ENCODE data around the gene CDC37L1. TPM values are rescaled to one million over a fixed set of nuclear protein-coding genes. Genes with fewer than 3 reads are reported as not detected.

CDC37L1 gene
- total RNA-seq, 1 donor from 2014 or later, result 15.9 TPM

- Histone ChIP-seq H3K36me3 (ENCODE audit: control insufficient read depth, insufficient read depth, low read length) (peaks cover 4% of the 10 kb centered on the region), H3K27me3 (ENCODE audit: control insufficient read depth, insufficient read depth, low read length) (no peaks in the 10 kb centered on the region), H3K4me3 (ENCODE audit: low read depth, low read length) (no peak overlapping the region)
- TF ChIP-seq, protein P1, sequence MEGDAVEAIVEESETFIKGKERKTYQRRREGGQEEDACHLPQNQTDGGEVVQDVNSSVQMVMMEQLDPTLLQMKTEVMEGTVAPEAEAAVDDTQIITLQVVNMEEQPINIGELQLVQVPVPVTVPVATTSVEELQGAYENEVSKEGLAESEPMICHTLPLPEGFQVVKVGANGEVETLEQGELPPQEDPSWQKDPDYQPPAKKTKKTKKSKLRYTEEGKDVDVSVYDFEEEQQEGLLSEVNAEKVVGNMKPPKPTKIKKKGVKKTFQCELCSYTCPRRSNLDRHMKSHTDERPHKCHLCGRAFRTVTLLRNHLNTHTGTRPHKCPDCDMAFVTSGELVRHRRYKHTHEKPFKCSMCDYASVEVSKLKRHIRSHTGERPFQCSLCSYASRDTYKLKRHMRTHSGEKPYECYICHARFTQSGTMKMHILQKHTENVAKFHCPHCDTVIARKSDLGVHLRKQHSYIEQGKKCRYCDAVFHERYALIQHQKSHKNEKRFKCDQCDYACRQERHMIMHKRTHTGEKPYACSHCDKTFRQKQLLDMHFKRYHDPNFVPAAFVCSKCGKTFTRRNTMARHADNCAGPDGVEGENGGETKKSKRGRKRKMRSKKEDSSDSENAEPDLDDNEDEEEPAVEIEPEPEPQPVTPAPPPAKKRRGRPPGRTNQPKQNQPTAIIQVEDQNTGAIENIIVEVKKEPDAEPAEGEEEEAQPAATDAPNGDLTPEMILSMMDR (IDR thresholded peaks at IDR 0.05; ENCODE audit: insufficient read depth, low read length, poor library complexity, severe bottlenecking), result no peak
- no peak for DNase-seq (ENCODE audit: low read depth)
Measured at GRCh38 chr9:4717815-4718214, 38.4 kb downstream of the CDC37L1 start.

DNA sequence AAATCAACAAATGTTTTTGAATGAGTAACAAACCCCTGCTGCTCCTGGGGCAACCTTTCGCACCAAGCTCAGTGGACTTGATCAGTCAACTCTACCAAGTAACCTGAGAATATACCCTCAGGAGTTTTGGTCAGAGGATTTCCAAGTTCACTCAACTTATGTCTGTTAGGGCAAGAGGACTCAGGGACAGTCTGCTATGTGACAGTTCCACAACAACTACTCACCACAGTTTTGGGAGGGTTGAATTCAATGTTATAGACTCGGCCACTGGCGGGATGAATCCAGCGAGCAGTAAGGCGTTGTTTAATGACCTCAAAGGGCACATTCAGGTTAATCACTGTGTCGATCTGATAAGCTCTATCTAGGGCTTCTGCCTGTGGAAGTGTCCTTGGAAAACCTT, 39.5 kb downstream of the CDC37L1 start:
- TF ChIP-seq, protein P1 (IDR thresholded peaks at IDR 0.05; ENCODE audit: insufficient read depth, low read length, poor library complexity, severe bottlenecking), result no peak
- no peak for DNase-seq (ENCODE audit: low read depth)
- Histone ChIP-seq H3K4me3 (ENCODE audit: low read depth, low read length) (no peak overlapping the region), H3K36me3 (ENCODE audit: control insufficient read depth, insufficient read depth, low read length) (peaks cover 4% of the 10 kb centered on the region), H3K27me3 (ENCODE audit: control insufficient read depth, insufficient read depth, low read length) (no peaks in the 10 kb centered on the region)

DNA sequence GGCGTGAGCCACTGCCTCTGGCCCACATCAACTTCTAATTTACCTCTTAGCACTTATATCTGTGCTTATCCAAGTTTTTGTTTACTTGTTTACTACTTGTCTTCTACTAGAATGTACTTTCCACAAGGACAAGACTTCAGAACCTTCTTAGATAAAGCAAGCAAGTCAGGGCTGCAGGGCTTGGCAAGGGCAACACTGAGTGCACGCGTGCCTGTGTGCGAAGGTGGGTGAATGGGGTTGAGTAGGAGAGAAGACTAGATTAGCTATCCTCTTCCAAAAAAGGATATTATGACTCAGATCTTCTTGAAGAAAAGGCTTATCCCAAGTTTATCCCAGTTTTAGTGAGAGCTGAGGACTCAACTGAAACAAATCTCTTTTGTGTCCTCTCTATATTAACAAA, 42.4 kb downstream of the CDC37L1 start:
- Histone ChIP-seq H3K36me3 (ENCODE audit: control insufficient read depth, insufficient read depth, low read length) (peaks cover 4% of the 10 kb centered on the region), H3K4me3 (ENCODE audit: low read depth, low read length) (no peak overlapping the region), H3K27me3 (ENCODE audit: control insufficient read depth, insufficient read depth, low read length) (no peaks in the 10 kb centered on the region)
- no peak for DNase-seq (ENCODE audit: low read depth)
- TF ChIP-seq, protein P1 (IDR thresholded peaks at IDR 0.05; ENCODE audit: insufficient read depth, low read length, poor library complexity, severe bottlenecking), result no peak

DNA sequence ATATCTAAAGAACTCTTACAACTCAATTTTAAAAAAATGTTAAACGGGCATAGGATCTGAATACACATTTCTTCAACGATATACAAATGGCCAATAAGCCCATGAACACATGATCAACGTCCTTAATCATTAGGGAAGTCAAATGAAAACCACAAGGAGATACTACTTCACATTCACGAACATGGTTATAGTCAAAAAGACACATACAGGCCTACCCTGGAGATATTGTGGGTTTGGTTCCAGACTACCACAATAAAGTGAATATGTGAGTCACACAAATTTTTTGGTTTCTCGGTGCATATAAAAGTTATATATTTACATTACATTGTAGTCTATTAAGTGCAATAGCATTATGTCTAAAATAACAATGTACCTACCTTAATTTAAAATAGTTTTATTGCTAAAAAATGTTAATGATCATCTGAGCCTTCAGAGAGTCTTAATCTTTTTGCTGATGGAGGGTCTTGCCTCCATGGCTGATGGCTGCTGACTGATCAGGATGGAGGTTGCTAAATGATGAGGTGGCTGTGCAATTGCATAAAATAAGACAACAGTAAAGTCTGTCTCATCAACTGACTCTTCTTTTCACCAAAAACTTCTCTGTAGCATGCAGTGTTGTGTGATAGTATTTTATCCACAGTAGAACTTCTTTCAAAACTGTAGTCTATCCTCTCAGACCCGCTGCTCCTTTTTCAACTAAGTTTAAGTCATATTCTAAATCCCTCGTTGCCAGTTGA, 46.5 kb downstream of the CDC37L1 start:
- no peaks in the 10 kb centered on the region for H3K36me3 ChIP-seq (ENCODE audit: control insufficient read depth, insufficient read depth, low read length)
- TF ChIP-seq, protein P1 (IDR thresholded peaks at IDR 0.05; ENCODE audit: insufficient read depth, low read length, poor library complexity, severe bottlenecking), result no peak
- no peak for DNase-seq (ENCODE audit: low read depth)

GRCh38 chr9:4727593-4727992, 48.2 kb downstream of the CDC37L1 start:
- no peaks in the 10 kb centered on the region for H3K27me3 ChIP-seq (ENCODE audit: control insufficient read depth, insufficient read depth, low read length)
- no peak overlapping the region for H3K4me3 ChIP-seq (ENCODE audit: low read depth, low read length)
- TF ChIP-seq, protein P1 (IDR thresholded peaks at IDR 0.05; ENCODE audit: insufficient read depth, low read length, poor library complexity, severe bottlenecking), result no peak
- no peaks in the 10 kb centered on the region for H3K36me3 ChIP-seq (ENCODE audit: control insufficient read depth, insufficient read depth, low read length)
- no peak for DNase-seq (ENCODE audit: low read depth)

More for the DNA sequence above, 46.5 kb downstream of the CDC37L1 start:
- no peaks in the 10 kb centered on the region for H3K27me3 ChIP-seq (ENCODE audit: control insufficient read depth, insufficient read depth, low read length)
- H3K4me3 ChIP-seq (ENCODE audit: low read depth, low read length), result no peak overlapping the region

DNA sequence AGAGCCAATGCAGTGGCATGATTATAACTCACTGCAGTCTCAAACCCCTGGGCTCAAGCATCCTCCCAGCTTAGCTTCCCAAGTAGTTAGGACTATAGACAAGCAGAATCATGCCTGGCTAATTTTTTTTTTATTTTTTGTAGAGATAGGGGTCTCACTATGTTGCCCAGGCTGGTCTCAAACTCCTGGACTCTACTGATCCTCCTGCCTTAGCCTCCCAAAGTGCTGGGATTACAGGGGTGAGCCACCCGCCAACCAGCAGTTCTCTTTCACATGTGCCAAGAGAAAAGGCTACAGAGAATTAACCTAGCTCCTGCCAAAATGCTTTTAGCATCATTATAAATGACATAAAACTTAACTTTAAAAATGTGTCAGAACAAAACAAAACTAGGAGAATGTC, 53.5 kb downstream of the CDC37L1 start:
- TF ChIP-seq, protein P1 (IDR thresholded peaks at IDR 0.05; ENCODE audit: insufficient read depth, low read length, poor library complexity, severe bottlenecking), result no peak
- DNase-seq (ENCODE audit: low read depth), result no peak

More for the DNA sequence above, 53.5 kb downstream of the CDC37L1 start:
- Histone ChIP-seq H3K27me3 (ENCODE audit: control insufficient read depth, insufficient read depth, low read length) (no peaks in the 10 kb centered on the region), H3K4me3 (ENCODE audit: low read depth, low read length) (no peak overlapping the region), H3K36me3 (ENCODE audit: control insufficient read depth, insufficient read depth, low read length) (no peaks in the 10 kb centered on the region)
